Nephron (organoid): ENCODE measurements around the gene TRIM34.
"Not testable (repeated sequence)": the region's sequence is repeated elsewhere in the genome, so short reads cannot be mapped to it uniquely, and the experiment has no call there.

Source experiments
- H3K27ac Mint-ChIP-seq, 3 experiments: 2 replicates each; pipeline ENCODE4 v1.8.0; 2020; ENCODE audit warnings: mixed read lengths in 3 of 3, mild to moderate bottlenecking in 2 of 3, moderate library complexity in 1 of 3
- H3K27me3 Mint-ChIP-seq: 2 replicates; pipeline ENCODE4 v1.8.0; 2021; ENCODE audit warnings: low read depth, mild to moderate bottlenecking, moderate library complexity, mixed read lengths
- H3K36me3 Mint-ChIP-seq: 2 replicates; pipeline ENCODE4 v1.8.0; 2020; ENCODE audit warnings: low read depth, mixed read lengths
- H3K4me1 Mint-ChIP-seq: 2 replicates; pipeline ENCODE4 v1.8.0; 2020; ENCODE audit warnings: mixed read lengths
- H3K4me3 Mint-ChIP-seq, 3 experiments: 2 replicates each; pipeline ENCODE4 v1.8.0; 2020; ENCODE audit warnings: mild to moderate bottlenecking in 3 of 3, mixed read lengths in 3 of 3, moderate library complexity in 2 of 3
- H3K9me3 Mint-ChIP-seq: 2 replicates; pipeline ENCODE4 v1.8.0; 2020; ENCODE audit warnings: mixed read lengths
- CTCF ChIP-seq, 3 experiments: fragments of 200-600 bp; sonication (generic); IDR thresholded peaks; one replicate each; pipeline ENCODE4 v1.5.0; 2021; ENCODE audit warnings: antibody characterized with exemption in 3 of 3; ENCODE audit not compliant: unreplicated experiment in 3 of 3

The TRIM34 gene

GRCh38 chr11:5600374-5600851 is 24.4 kb upstream of the TRIM34 start:
- TF ChIP-seq CTCF (IDR thresholded peaks at IDR 0.05; ENCODE audit: unreplicated experiment in 3 of 3), result peak; percentile 76 to 81 (median 81)
- Mint-ChIP-seq H3K4me3 (peak overlapping the region in 1 of 3 experiments; percentile 11), H3K27ac (peak overlapping the region; percentile 73 to 97 (median 82)), H3K9me3 (no peaks in the 10 kb centered on the region), H3K4me1 (peaks cover 39% of the 10 kb centered on the region), H3K36me3 (peaks cover 23% of the 10 kb centered on the region), H3K27me3 (no peaks in the 10 kb centered on the region)

- H3K4me3 Mint-ChIP-seq, H3K27ac Mint-ChIP-seq, H3K27me3 Mint-ChIP-seq, H3K9me3 Mint-ChIP-seq: not testable (repeated sequence)
- Mint-ChIP-seq H3K36me3 (peaks cover 40% of the 10 kb centered on the region), H3K4me1 (peaks cover 25% of the 10 kb centered on the region)
Measured at GRCh38 chr11:5602791-5603190, 22.0 kb upstream of the TRIM34 start.

GRCh38 chr11:5603326-5603725 is 21.5 kb upstream of the TRIM34 start:
- Mint-ChIP-seq H3K4me3 (no peak overlapping the region), H3K27ac (no peak overlapping the region), H3K4me1 (peaks cover 20% of the 10 kb centered on the region), H3K27me3 (no peaks in the 10 kb centered on the region), H3K9me3 (no peaks in the 10 kb centered on the region), H3K36me3 (peaks cover 45% of the 10 kb centered on the region)
- no peak for TF ChIP-seq CTCF (IDR thresholded peaks at IDR 0.05; ENCODE audit: unreplicated experiment in 3 of 3)

- Mint-ChIP-seq H3K36me3 (peaks cover 54% of the 10 kb centered on the region), H3K9me3 (no peaks in the 10 kb centered on the region), H3K27ac (no peak overlapping the region), H3K27me3 (no peaks in the 10 kb centered on the region), H3K4me1 (peaks cover 12% of the 10 kb centered on the region), H3K4me3 (no peak overlapping the region)
- TF ChIP-seq CTCF (IDR thresholded peaks at IDR 0.05; ENCODE audit: unreplicated experiment in 3 of 3), result no peak
Measured at GRCh38 chr11:5604896-5605295, 19.9 kb upstream of the TRIM34 start.

- Mint-ChIP-seq H3K4me3 (no peak overlapping the region), H3K9me3 (no peaks in the 10 kb centered on the region), H3K36me3 (peaks cover 64% of the 10 kb centered on the region), H3K27me3 (no peaks in the 10 kb centered on the region), H3K4me1 (peaks cover 3% of the 10 kb centered on the region), H3K27ac (no peak overlapping the region)
- no peak for TF ChIP-seq CTCF (IDR thresholded peaks at IDR 0.05; ENCODE audit: unreplicated experiment in 3 of 3)
Measured at GRCh38 chr11:5605849-5606248, 19.0 kb upstream of the TRIM34 start.

GRCh38 chr11:5608808-5609207 is 16.0 kb upstream of the TRIM34 start:
- no peaks in the 10 kb centered on the region for H3K9me3 Mint-ChIP-seq
- no peak overlapping the region for H3K4me3 Mint-ChIP-seq
- no peaks in the 10 kb centered on the region for H3K27me3 Mint-ChIP-seq
- H3K27ac Mint-ChIP-seq, result peak overlapping the region in 1 of 3 experiments; percentile 69
- TF ChIP-seq CTCF (IDR thresholded peaks at IDR 0.05; ENCODE audit: unreplicated experiment in 3 of 3), result no peak
- H3K36me3 Mint-ChIP-seq, result peaks cover 63% of the 10 kb centered on the region
- H3K4me1 Mint-ChIP-seq, result no peaks in the 10 kb centered on the region
